GM21576 (cell line): ENCODE measurements around the gene CDCA3.
"Not testable (repeated sequence)": the region's sequence is repeated elsewhere in the genome, so short reads cannot be mapped to it uniquely, and the experiment has no call there.

Experiments
- ATAC-seq: cut with Tn5 transposase; IDR thresholded peaks from one replicate; pipeline ENCODE4 v1.9.1; 2021; ENCODE audit warnings: mild to moderate bottlenecking, moderate library complexity; ENCODE audit not compliant: unreplicated experiment

The CDCA3 gene

DNA sequence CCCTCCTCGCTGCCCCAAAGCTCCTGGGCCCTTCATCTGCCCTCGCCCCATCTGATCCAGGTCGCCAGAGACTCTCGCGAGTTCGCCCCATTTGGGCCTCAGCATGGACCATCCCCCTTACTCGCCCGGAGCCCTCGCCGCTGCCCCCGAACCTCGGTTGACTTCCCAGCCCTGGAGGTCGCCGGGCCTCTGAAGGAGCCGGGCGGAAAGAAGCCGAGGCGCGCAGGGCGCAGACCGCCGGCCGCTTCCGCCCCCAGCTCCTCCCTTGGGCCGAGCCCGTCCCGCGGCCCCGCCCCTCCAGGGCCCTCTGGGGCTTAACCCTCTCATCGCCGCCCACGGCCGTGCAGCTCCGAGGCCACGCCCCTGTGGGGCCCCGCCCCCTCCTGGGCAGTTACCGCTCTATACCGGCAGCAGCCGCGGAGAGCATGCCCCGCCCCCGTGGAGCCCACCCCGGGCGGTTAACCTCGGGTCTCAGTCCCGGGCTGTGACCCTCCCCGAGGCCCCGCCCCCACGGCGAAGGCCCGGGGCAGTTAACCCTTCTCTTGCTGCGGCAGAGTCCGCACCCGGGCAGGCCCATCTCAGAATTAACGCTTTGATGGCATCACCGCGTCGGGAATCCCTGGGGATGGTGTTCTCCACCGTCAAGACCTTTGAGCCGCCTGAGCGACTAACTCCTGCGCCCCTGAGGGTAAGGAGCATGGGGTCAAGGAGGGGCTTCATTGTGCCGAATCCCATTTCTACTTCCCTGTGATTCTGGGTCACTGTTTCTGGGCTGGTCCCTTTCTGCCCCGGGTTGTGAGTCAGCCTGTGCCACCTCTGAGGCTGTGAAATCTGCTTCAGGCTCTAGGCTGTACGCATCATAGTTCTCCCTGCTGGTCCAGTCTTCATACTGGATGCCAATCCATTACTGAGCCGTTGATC, 22.3 kb upstream of the CDCA3 start, which contains the start of gene SPSB2:
Gene SPSB2, minus strand, starts transcription at position 210 of the 921 bp plus-strand sequence. CDS start 402 bp downstream, outside the sequence.
- ATAC-seq, result peak; percentile 62

- no peak for ATAC-seq
These were observed 21.3 kb upstream of the CDCA3 start for GRCh38 chr12:6872073-6873048.

DNA sequence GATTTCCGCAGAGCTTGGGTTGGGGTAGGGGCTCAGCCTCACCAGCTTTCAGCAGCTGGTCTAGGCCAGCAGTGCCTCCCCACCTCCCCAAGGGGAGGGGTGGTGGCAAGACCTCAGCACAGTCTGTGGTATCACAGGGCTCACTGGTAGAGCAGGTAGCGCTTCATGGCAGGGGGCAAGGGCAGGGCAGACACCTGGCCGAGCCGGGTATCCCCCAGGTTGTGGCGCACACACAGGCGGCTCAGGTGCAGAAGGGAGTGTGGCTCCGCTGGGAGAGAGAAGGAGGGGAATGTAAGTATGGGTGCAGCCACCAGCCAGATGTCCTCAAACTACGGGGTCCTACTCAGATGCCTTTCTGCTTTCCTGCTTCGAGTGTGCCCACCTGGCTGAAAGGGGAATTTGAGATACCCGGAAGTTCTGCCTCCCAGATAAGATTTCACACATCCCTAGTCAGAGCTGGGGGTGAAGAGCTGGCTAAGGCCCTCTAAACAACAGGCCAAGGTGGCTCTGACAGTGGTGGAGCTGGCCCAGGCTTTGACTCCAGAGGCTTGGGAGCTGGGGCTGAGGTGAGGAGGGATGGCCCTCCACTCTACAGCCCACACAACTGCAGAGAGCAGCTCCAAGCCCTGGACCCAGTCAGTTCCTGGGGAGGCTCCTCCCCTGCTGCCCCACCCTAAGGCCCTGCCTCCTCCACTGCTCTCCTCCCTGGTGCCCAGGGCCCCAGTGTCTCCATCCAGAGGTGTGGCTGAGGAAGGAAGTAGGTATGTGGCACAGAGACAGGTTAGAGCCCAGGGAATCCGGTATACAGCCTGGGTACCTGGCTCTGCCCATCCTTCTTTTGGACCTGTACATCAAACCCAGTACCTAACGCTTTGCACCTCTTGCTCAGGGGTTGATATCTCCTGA, 20.2 kb upstream of the CDCA3 start:
- no peak for ATAC-seq

DNA sequence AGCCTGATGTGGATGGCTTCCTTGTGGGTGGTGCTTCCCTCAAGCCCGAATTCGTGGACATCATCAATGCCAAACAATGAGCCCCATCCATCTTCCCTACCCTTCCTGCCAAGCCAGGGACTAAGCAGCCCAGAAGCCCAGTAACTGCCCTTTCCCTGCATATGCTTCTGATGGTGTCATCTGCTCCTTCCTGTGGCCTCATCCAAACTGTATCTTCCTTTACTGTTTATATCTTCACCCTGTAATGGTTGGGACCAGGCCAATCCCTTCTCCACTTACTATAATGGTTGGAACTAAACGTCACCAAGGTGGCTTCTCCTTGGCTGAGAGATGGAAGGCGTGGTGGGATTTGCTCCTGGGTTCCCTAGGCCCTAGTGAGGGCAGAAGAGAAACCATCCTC, 19.2 kb upstream of the CDCA3 start:
- ATAC-seq, result not testable (repeated sequence)

- ATAC-seq, result no peak
These were observed 18.2 kb upstream of the CDCA3 start for GRCh38 chr12:6869049-6870021.

DNA sequence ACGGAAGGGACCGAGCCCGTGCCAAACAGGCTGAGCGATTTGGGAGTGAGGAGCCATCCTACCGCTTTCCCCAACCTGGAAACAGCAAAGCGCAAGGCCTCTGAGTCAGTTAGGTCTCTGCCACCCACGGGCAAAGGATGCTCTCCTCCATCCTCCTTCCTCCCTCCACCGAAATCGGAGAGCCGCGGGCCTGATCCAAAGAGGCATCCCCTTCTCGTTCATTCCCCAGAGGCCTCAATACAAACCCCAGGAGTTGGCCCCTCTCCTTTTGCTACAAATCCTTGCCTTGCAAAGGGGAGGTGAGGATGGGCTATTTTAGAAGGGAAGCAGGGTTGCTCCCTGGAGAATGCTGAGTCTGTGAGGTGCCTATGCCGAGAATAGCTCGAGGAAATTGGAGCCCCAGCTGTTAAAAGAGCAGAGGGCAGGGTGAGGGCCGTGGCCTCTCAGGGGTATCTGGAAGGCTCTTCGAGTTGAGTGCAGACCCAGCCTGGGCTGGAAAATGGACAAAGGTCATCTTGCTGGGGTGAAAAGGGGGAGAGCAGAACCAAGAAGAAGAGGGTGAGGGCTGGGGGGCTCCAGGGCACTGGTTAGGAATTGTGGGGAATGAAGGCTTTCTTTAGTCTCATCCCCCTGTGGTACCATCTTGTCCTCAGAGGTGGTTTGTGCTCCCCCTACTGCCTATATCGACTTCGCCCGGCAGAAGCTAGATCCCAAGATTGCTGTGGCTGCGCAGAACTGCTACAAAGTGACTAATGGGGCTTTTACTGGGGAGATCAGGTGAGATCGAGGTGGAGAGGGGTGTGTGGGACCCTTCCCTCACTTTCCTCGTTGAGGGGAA, 17.3 kb upstream of the CDCA3 start:
- no peak for ATAC-seq

DNA sequence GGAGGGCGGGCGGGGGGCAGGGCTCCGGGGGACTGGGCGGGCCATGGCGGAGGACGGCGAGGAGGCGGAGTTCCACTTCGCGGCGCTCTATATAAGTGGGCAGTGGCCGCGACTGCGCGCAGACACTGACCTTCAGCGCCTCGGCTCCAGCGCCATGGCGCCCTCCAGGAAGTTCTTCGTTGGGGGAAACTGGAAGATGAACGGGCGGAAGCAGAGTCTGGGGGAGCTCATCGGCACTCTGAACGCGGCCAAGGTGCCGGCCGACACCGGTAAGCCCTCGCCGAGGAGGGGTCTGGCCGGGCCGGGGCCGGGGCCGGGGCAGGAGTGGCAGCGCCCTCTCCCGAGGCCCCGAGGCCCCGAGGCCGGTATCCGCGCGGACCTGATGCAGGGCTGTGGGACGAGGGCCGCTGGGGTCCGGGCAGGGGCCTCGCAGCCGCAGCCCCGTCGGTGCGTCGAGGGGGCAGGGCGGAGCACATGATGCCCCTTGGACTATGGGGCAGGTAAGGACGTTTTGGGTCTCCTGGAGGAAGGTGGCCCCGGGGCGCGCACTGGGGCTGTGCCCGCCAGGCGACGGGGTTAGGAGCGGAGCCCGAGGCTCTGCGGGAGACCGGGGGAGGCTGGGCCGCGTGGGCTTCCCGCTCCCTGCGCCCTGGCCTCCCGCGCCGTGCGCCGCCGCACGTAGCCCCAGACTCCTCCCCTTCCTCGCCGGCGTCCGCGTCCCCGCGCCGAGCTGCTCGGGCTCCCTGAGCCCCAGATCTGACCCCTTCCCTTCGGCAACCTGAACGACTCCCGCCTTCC, 16.5 kb upstream of the CDCA3 start, which contains the start of gene TPI1:
Gene TPI1, plus strand, starts transcription at position 119 of the 798 bp plus-strand sequence. Its CDS starts 36 bp downstream, at position 155.
- ATAC-seq, result peak; percentile 47

GRCh38 chr12:6866920-6867412, 15.9 kb upstream of the CDCA3 start:
- peak; percentile 6 for ATAC-seq

GRCh38 chr12:6866163-6866919, 15.3 kb upstream of the CDCA3 start:
- no peak for ATAC-seq

GRCh38 chr12:6865307-6865706, 14.2 kb upstream of the CDCA3 start:
- ATAC-seq, result not testable (repeated sequence)

DNA sequence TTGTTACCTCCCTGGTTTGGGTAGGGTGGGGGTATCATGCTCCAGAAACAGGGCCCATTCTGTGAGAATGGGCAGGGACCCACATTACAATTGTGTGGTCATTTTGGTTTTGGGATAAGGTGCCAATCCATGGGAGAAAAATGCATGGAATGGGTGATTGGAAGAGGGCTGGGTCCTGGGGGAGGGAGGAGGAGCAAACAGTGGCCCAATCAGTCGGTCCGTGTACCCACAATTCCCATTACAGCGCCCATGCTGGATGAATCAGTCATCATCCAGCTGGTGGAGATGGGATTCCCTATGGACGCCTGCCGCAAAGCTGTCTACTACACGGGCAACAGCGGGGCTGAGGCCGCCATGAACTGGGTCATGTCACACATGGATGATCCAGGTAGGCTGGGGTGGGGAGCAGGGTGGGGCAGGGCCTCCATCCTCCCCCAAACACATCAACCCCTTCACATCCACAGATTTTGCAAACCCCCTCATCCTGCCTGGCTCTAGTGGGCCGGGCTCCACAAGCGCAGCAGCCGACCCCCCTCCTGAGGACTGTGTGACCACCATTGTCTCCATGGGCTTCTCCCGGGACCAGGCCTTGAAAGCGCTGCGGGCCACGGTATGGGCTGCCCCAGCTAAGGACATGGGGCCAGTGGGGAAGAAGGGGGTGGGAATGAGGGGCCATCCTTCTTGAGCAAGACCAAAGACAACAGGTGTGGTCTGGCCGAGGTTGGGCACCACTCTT, 12.7 kb upstream of the CDCA3 start:
- no peak for ATAC-seq

- ATAC-seq, result no peak
These were observed 11.9 kb upstream of the CDCA3 start for GRCh38 chr12:6863033-6863432.

GRCh38 chr12:6861391-6861790, 10.3 kb upstream of the CDCA3 start:
- ATAC-seq, result no peak

- no peak for ATAC-seq
These were observed 9.9 kb upstream of the CDCA3 start for GRCh38 chr12:6860942-6861341.

DNA sequence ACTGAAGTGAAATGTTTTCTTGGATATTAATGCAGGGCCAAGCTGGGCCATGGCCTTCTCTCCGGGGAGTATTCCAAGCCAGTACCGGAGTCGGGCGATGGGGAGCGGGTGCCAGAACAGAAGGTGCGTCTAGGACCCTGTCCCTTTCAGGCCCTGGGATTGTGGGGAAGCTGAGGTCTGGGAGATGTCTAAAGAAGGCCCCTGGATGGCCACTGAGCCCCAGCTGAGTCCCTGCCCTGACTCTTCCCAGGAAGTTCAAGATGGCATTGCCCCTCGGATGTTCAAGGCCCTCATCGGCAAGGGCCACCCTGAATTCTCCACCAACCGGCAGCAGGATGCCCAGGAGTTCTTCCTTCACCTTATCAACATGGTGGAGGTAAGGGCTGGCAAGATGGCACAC, 9.0 kb upstream of the CDCA3 start:
- no peak for ATAC-seq

DNA sequence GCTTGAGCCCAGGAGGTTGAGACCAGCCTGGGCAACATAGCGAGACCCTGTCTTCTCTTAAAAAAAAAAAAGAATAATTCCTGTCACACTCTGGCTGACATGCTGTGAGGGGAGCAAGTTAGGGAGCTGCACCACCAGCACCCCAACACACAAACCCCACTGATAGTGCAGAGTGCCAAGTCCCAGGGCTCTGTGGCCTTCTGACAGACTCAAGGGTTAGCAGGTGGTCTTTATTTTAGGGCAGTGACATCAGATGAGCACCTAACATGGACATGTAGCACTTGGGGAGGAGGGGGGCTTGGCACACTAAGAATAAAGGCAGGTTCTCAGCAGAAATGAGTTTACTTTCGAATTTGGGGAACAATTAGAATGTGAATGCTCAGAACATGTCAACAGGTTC, 7.7 kb upstream of the CDCA3 start:
- no peak for ATAC-seq
